ENCODE measurements around the gene IPPK. TPM values are rescaled to one million over a fixed set of nuclear protein-coding genes. Genes with fewer than 3 reads are reported as not detected.

IPPK gene
- total and polyA plus RNA-seq, 11 donors: 4.2 to 11.0 (median 8.6) TPM

GRCh38 chr9:92639791-92640271 lies 30.1 kb downstream of the IPPK start:
- intact Hi-C loops (cut with DNase I): loop anchor here in 9 of 10 donors (5.0 to 10.0 kb wide), 11 partner anchors 135 to 505 kb away; partner anchors contain the start of genes CENPP (in 2 of the 9), NOL8 (in 2 of the 9) and IARS1 (in 1 of the 9)
- Histone ChIP-seq H3K9me3 (no peaks in the 10 kb centered on the region), H3K27me3 (no peaks in the 10 kb centered on the region), H3K27ac (no peak overlapping the region), H3K36me3 (peaks cover 3 to 100% (median 98%) of the 10 kb centered on the region in 9 donors), H3K4me1 (peaks cover 0 to 4% (median under 1%) of the 10 kb centered on the region in 12 donors), H3K4me3 (no peak overlapping the region)
- TF ChIP-seq CTCF (IDR thresholded peaks at IDR 0.05) (no peak), POLR2A (IDR thresholded peaks at IDR 0.05) (no peak)
- ATAC-seq (no peak), DNase-seq (no peak)
- WGBS, 4 donors: 87 to 98% (median 91%) methylated on average over 6 to 9 of the region's 9 CpGs

GRCh38 chr9:92639124-92639523 lies 30.8 kb downstream of the IPPK start:
- Histone ChIP-seq H3K36me3 (peaks cover 3 to 100% (median 93%) of the 10 kb centered on the region in 9 donors), H3K27ac (no peak overlapping the region), H3K4me1 (peaks cover 0 to 10% (median 4%) of the 10 kb centered on the region in 12 donors), H3K27me3 (no peaks in the 10 kb centered on the region), H3K4me3 (no peak overlapping the region), H3K9me3 (no peaks in the 10 kb centered on the region)
- intact Hi-C loops (cut with DNase I): loop anchor here in 9 of 10 donors (5.0 to 10.0 kb wide), 11 partner anchors 134 to 504 kb away; partner anchors contain the start of genes CENPP (in 2 of the 9), NOL8 (in 2 of the 9) and IARS1 (in 1 of the 9)
- DNase-seq: no peak
- no peak for ATAC-seq
- WGBS, 4 donors: 88 to 98% (median 96%) methylated on average over 7 of the region's 7 CpGs
- TF ChIP-seq POLR2A (IDR thresholded peaks at IDR 0.05): no peak
- TF ChIP-seq CTCF (IDR thresholded peaks at IDR 0.05): no peak

- Histone ChIP-seq H3K4me3 (no peak overlapping the region), H3K9me3 (no peaks in the 10 kb centered on the region), H3K27ac (no peak overlapping the region), H3K4me1 (peaks cover 0 to 14% (median 4%) of the 10 kb centered on the region in 12 donors), H3K36me3 (peaks cover 3 to 100% (median 93%) of the 10 kb centered on the region in 9 donors), H3K27me3 (no peaks in the 10 kb centered on the region)
- DNase-seq: no peak
- intact Hi-C loops (cut with DNase I): loop anchor here in 9 of 10 donors (5.0 to 10.0 kb wide), 11 partner anchors 134 to 504 kb away; partner anchors contain the start of genes CENPP (in 2 of the 9), NOL8 (in 2 of the 9) and IARS1 (in 1 of the 9)
- 77 to 89% (median 86%) methylated on average over 4 to 5 of the region's 5 CpGs for WGBS, 4 donors
- TF ChIP-seq CTCF (IDR thresholded peaks at IDR 0.05) (no peak), POLR2A (IDR thresholded peaks at IDR 0.05) (no peak)
- ATAC-seq: no peak
Measured at GRCh38 chr9:92638621-92639101, 31.3 kb downstream of the IPPK start.

GRCh38 chr9:92637886-92638620 lies 31.9 kb downstream of the IPPK start:
- no peak overlapping the region for H3K27ac ChIP-seq
- no peaks in the 10 kb centered on the region for H3K9me3 ChIP-seq
- no peak overlapping the region for H3K4me3 ChIP-seq
- H3K4me1 ChIP-seq: peaks cover 0 to 18% (median 4%) of the 10 kb centered on the region in 12 donors
- no peaks in the 10 kb centered on the region for H3K27me3 ChIP-seq
- TF ChIP-seq POLR2A (IDR thresholded peaks at IDR 0.05) (no peak), CTCF (IDR thresholded peaks at IDR 0.05) (no peak)
- ATAC-seq (no peak), DNase-seq (no peak)
- 91 to 95% (median 93%) methylated on average over 14 to 26 of the region's 26 CpGs for WGBS, 4 donors
- peaks cover 3 to 100% (median 93%) of the 10 kb centered on the region in 9 donors for H3K36me3 ChIP-seq
- intact Hi-C loops (cut with DNase I): loop anchor here in 9 of 10 donors (5.0 to 10.0 kb wide), 11 partner anchors 133 to 503 kb away; partner anchors contain the start of genes CENPP (in 2 of the 9), NOL8 (in 2 of the 9) and IARS1 (in 1 of the 9)

Measured in heart left ventricle (tissue), 16 donors.